ENCODE results near the gene WWTR1. TPM values are rescaled to one million over a fixed set of nuclear protein-coding genes. Genes with fewer than 3 reads are reported as not detected.
A peak's percentile ranks its signal among the peaks of the same experiment; 100 is the strongest.

WWTR1 gene
- total and polyA plus RNA-seq, 2 donors (not counting 3 experiments of a cell fraction or from before 2014, with no cell fraction given) = 210 to 341 TPM

GRCh38 chr3:149658744-149659497, 1.1 kb upstream of the WWTR1 start:
- DNase-seq (ENCODE audit: low read depth, low spot score) (no peak), FAIRE-seq (peak; percentile 66)
- peak; percentile 26 for TF ChIP-seq JUN (IDR thresholded peaks at IDR 0.05; ENCODE audit: borderline replicate concordance, insufficient read depth, insufficient read length, low read depth)
- no peak for TF ChIP-seq EZH2 (IDR thresholded peaks at IDR 0.05; ENCODE audit: borderline replicate concordance, low read depth, low read length, severe bottlenecking)
- peaks cover 0 to 3% of the 10 kb centered on the region in 2 experiments for H3K36me3 ChIP-seq (ENCODE audit: control insufficient read depth in 2 of 2, extremely low read depth in 1 of 2, insufficient read depth in 2 of 2, low read length in 2 of 2)
- H3K9me1 ChIP-seq (replicated peaks; ENCODE audit: control insufficient read depth, extremely low read depth, insufficient read depth, low read length) = no peaks in the 10 kb centered on the region
- peaks cover 31% of the 10 kb centered on the region for H3K4me1 ChIP-seq (ENCODE audit: control insufficient read depth, extremely low read depth, insufficient read depth, low read length)
- dilution Hi-C loops (cut with MboI; ENCODE audit: extremely low pct_ligation_motif_present, low sequenced_read_pairs) = no loop called here
- H3K9me3 ChIP-seq (replicated peaks; ENCODE audit: control insufficient read depth, insufficient read depth, low read length) = no peaks in the 10 kb centered on the region
- no TSS peak for BruUV-seq (replicated peaks)
- H4K20me1 ChIP-seq (replicated peaks; ENCODE audit: control insufficient read depth, extremely low read depth, insufficient read depth, low read length) = peaks cover 4% of the 10 kb centered on the region
- peak overlapping the region; percentile 85 for H3K27ac ChIP-seq (ENCODE audit: insufficient read depth, low read depth, low read length)
- POLR2A ChIA-PET = interaction anchor here (1.2 to 2.0 kb wide), 11 partner anchors 16 to 131 kb away, joined by 3 to 16 read pairs (median 5); partner anchors contain the start of gene COMMD2
- H2AFZ ChIP-seq (ENCODE audit: low read depth, low read length) = no peak overlapping the region
- peak overlapping the region; percentile 97 for H3K9ac ChIP-seq (replicated peaks; ENCODE audit: extremely low read depth, insufficient read depth, low read length)
- CTCF ChIA-PET = interaction anchor here (1.0 to 10.0 kb wide), 24 partner anchors 10 to 165 kb away, joined by 3 to 92 read pairs (median 6); no protein-coding TSS in a partner anchor
- peak overlapping the region; percentile 75 for H3K4me2 ChIP-seq (ENCODE audit: insufficient read depth, low read length)
- H3K79me2 ChIP-seq (ENCODE audit: control insufficient read depth, insufficient read depth, low read length) = peaks cover 38% of the 10 kb centered on the region
- H3K4me3 ChIP-seq (replicated peaks in 1 of 3; ENCODE audit: insufficient read depth in 1 of 3, low read depth in 1 of 3, low read length in 3 of 3) = peak overlapping the region; percentile 87 to 99 (median 98)
- intact Hi-C loops (cut with micrococcal nuclease) = loop anchor here (1.0 to 5.0 kb wide), 10 partner anchors 44 to 287 kb away; partner anchors contain the start of genes COMMD2 and RNF13
- no peaks in the 10 kb centered on the region for H3K27me3 ChIP-seq (ENCODE audit: control insufficient read depth in 2 of 2, insufficient read depth in 2 of 2, low read length in 2 of 2)

DNA sequence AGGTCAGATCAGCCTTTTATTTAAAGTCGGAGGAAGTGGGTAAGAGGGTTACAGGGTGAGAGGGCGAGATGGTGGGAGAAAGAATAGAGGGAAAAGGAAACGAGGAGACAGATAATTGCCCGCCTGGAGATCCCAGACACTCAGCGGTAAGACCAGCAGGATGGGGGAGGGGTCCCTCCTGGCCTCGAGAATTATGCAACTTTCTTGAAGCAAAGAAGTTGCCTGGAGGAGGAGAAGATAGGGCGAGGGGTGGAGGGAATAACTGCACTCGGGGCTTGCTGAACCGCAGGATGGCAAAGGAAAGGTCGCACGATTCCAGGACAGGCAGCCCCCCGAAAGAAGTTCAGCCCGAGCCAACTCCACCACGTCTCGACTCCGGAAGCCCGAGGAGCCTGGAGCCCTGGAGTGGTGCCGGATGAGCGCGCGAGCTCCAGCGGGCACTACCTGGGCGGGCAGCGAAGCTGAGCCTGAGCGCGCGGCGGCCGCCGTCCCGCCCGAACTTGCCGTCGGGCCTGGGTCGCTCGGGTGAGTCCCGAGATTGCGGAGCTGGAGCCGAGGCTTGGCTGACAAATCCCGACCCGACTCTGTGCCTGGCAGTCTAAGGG, 402 bp downstream of the WWTR1 start:
- Histone ChIP-seq H3K9me3 (replicated peaks; ENCODE audit: control insufficient read depth, insufficient read depth, low read length) (no peaks in the 10 kb centered on the region), H3K4me2 (ENCODE audit: insufficient read depth, low read length) (peak overlapping the region; percentile 99), H2AFZ (ENCODE audit: low read depth, low read length) (no peak overlapping the region), H3K36me3 (ENCODE audit: control insufficient read depth in 2 of 2, extremely low read depth in 1 of 2, insufficient read depth in 2 of 2, low read length in 2 of 2) (peaks cover 5 to 10% of the 10 kb centered on the region in 2 experiments), H3K27me3 (ENCODE audit: control insufficient read depth in 2 of 2, insufficient read depth in 2 of 2, low read length in 2 of 2) (no peaks in the 10 kb centered on the region), H3K4me1 (ENCODE audit: control insufficient read depth, extremely low read depth, insufficient read depth, low read length) (peaks cover 46% of the 10 kb centered on the region), H3K27ac (ENCODE audit: insufficient read depth, low read depth, low read length) (peak overlapping the region; percentile 85), H3K9me1 (replicated peaks; ENCODE audit: control insufficient read depth, extremely low read depth, insufficient read depth, low read length) (no peaks in the 10 kb centered on the region), H4K20me1 (replicated peaks; ENCODE audit: control insufficient read depth, extremely low read depth, insufficient read depth, low read length) (peaks cover 6% of the 10 kb centered on the region), H3K79me2 (ENCODE audit: control insufficient read depth, insufficient read depth, low read length) (peaks cover 53% of the 10 kb centered on the region), H3K4me3 (replicated peaks in 1 of 3; ENCODE audit: insufficient read depth in 1 of 3, low read depth in 1 of 3, low read length in 3 of 3) (peak overlapping the region; percentile 87 to 99 (median 98)), H3K9ac (replicated peaks; ENCODE audit: extremely low read depth, insufficient read depth, low read length) (peak overlapping the region; percentile 97)
- ChIA-PET POLR2A (interaction anchor here (0.6 to 2.0 kb wide), 20 partner anchors 8 to 151 kb away, joined by 3 to 16 read pairs (median 6); no protein-coding TSS in a partner anchor), CTCF (interaction anchor here (0.6 to 10.0 kb wide), 28 partner anchors 9 to 164 kb away, joined by 3 to 92 read pairs (median 5); partner anchors contain the start of gene COMMD2)
- TSS peak; percentile 34 for BruUV-seq (replicated peaks)
- no peak for DNase-seq (ENCODE audit: low read depth, low spot score)
- TF ChIP-seq FOS (IDR thresholded peaks at IDR 0.05; ENCODE audit: borderline replicate concordance, insufficient read depth, low read length) (no peak), JUN (IDR thresholded peaks at IDR 0.05; ENCODE audit: borderline replicate concordance, insufficient read depth, insufficient read length, low read depth) (no peak), POLR2AphosphoS5 (IDR thresholded peaks at IDR 0.05; ENCODE audit: insufficient read depth, low read depth, low read length) (no peak), POLR2A (IDR thresholded peaks at IDR 0.05; ENCODE audit: low read depth, low read length) (no peak)
- TF ChIP-seq, protein P1, sequence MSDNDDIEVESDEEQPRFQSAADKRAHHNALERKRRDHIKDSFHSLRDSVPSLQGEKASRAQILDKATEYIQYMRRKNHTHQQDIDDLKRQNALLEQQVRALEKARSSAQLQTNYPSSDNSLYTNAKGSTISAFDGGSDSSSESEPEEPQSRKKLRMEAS (IDR thresholded peaks at IDR 0.05; ENCODE audit: insufficient read depth, insufficient read length) = no peak
- dilution Hi-C loops (cut with MboI; ENCODE audit: extremely low pct_ligation_motif_present, low sequenced_read_pairs) (no loop called here), intact Hi-C loops (cut with micrococcal nuclease) (loop anchor here (5.0 kb wide), 2 partner anchors 155 to 285 kb away; partner anchors contain the start of gene RNF13)
- no peak for FAIRE-seq
